H1 (cell line): ENCODE measurements around the gene CENPX. TPM values are rescaled to one million over a fixed set of nuclear protein-coding genes. Genes with fewer than 3 reads are reported as not detected.

Experiments
- CTCF ChIA-PET: fragments of 300-600 bp; sonication (Branson Sonifier 250); formaldehyde crosslinking; loops from one replicate; lab custom pipeline; 2021; ENCODE audit not compliant: partially characterized antibody; lab: Charles Lee
- POLR2A ChIA-PET: fragments of 300-600 bp; sonication (Branson Sonifier 250); formaldehyde crosslinking; loops from one replicate; lab custom pipeline; 2021; ENCODE audit warnings: inconsistent platforms; ENCODE audit not compliant: partially characterized antibody; lab: Charles Lee
- DNase-seq, 2 experiments: peaks; one replicate each; pipeline versions ENCODE4 v3.0.0 to v3.0.0-alpha.2; 2010 to 2022; ENCODE audit warnings: low spot score in 2 of 2, low read depth in 1 of 2, mixed read lengths in 1 of 2
- FAIRE-seq: peaks from 2 replicates; lab custom pipeline; 2011; peaks lifted over from hg19 to GRCh38; lab: Jason Lieb, UNC
- H2AFZ ChIP-seq: 2 replicates; pipeline ENCODE4 v1.8.1; 2012; ENCODE audit warnings: low read length, inconsistent platforms
- H2AK5ac ChIP-seq: 2 replicates; pipeline ENCODE4 v1.6.1; 2013; ENCODE audit warnings: low read depth, low read length
- H2BK120ac ChIP-seq: replicated peaks from 2 replicates; pipeline ENCODE3; 2013; ENCODE audit warnings: low read depth, low read length, inconsistent platforms
- H2BK12ac ChIP-seq: 2 replicates; pipeline ENCODE4 v1.6.1; 2013; ENCODE audit warnings: low read depth, low read length
- H2BK15ac ChIP-seq: 2 replicates; pipeline ENCODE4 v1.6.1; 2013; ENCODE audit warnings: low read length
- H2BK20ac ChIP-seq: 2 replicates; pipeline ENCODE4 v1.6.1; 2013; ENCODE audit warnings: low read length
- H2BK5ac ChIP-seq: 2 replicates; pipeline ENCODE4 v1.6.1; 2013; ENCODE audit warnings: low read depth, low read length
- H3K14ac ChIP-seq: 2 replicates; pipeline ENCODE4 v1.6.1; 2013; ENCODE audit warnings: inconsistent platforms; ENCODE audit not compliant: insufficient read length
- H3K18ac ChIP-seq: 2 replicates; pipeline ENCODE4 v1.6.1; 2013; ENCODE audit warnings: low read length; ENCODE audit errors: extremely low read depth
- H3K23ac ChIP-seq: 2 replicates; pipeline ENCODE4 v1.6.1; 2013; ENCODE audit warnings: inconsistent platforms; ENCODE audit not compliant: insufficient read length
- H3K23me2 ChIP-seq: 2 replicates; pipeline ENCODE4 v1.6.1; 2013; ENCODE audit warnings: low read depth, low read length
- H3K27ac ChIP-seq: 2 replicates; pipeline ENCODE4 v1.6.1; 2011; ENCODE audit warnings: low read depth, low read length, inconsistent platforms
- H3K27me3 ChIP-seq, 4 experiments: replicated peaks in 1 of 4; 1 replicate in 1 of 4; 2 replicates in 3 of 4; pipeline versions ENCODE4 v1.6.1 to v1.8.1; 2011 to 2013; ENCODE audit warnings: low read length in 3 of 4, mild to moderate bottlenecking in 3 of 4, inconsistent platforms in 2 of 4, mixed read lengths in 2 of 4, moderate library complexity in 1 of 4; ENCODE audit not compliant: control insufficient read depth in 3 of 4, insufficient read depth in 3 of 4; ENCODE audit errors: extremely low read depth in 1 of 4
- H3K36me3 ChIP-seq, 4 experiments: 2 replicates each; pipeline versions ENCODE4 v1.6.1 to v1.8.1; 2011 to 2013; ENCODE audit warnings: mild to moderate bottlenecking in 4 of 4, low read length in 3 of 4, moderate library complexity in 2 of 4, control low read depth in 1 of 4, inconsistent platforms in 1 of 4; ENCODE audit not compliant: insufficient read depth in 4 of 4, control insufficient read depth in 2 of 4
- H3K4ac ChIP-seq: replicated peaks from 2 replicates; pipeline ENCODE3; 2013; ENCODE audit warnings: low read length, low read depth, mixed read lengths, inconsistent platforms; ENCODE audit not compliant: insufficient read length
- H3K4me1 ChIP-seq, 4 experiments: replicated peaks in 1 of 4; 1 replicate in 1 of 4; 2 replicates in 3 of 4; pipeline versions ENCODE4 v1.6.1 to v1.8.1; 2011 to 2013; ENCODE audit warnings: low read length in 3 of 4, inconsistent platforms in 2 of 4, mixed read lengths in 1 of 4; ENCODE audit not compliant: insufficient read depth in 4 of 4, control insufficient read depth in 3 of 4
- H3K4me2 ChIP-seq, 2 experiments: 2 replicates each; pipeline versions ENCODE4 v1.6.1 to v1.8.1; 2011 to 2013; ENCODE audit warnings: low read depth in 2 of 2, low read length in 2 of 2, control low read depth in 1 of 2, inconsistent platforms in 1 of 2, mild to moderate bottlenecking in 1 of 2; ENCODE audit not compliant: insufficient read depth in 1 of 2
- H3K4me3 ChIP-seq, 4 experiments: fragments of 200-600, 300-600 bp in 1 of 4; sonication (generic), shearing (Covaris generic), sonication (Bioruptor Twin) in 1 of 4; 2 replicates each; pipeline versions ENCODE4 v1.5.1 to v1.8.1; 2011 to 2016; ENCODE audit warnings: low read length in 4 of 4, low read depth in 3 of 4, control low read depth in 2 of 4, inconsistent platforms in 2 of 4, mild to moderate bottlenecking in 2 of 4, mixed read lengths in 1 of 4, moderate library complexity in 1 of 4; ENCODE audit not compliant: insufficient read depth in 2 of 4; ENCODE audit errors: extremely low read depth in 1 of 4
- H3K56ac ChIP-seq: replicated peaks from 2 replicates; pipeline ENCODE3; 2013; ENCODE audit warnings: low read depth, mild to moderate bottlenecking, mixed read lengths, low read length, inconsistent platforms; ENCODE audit not compliant: insufficient read length
- H3K79me1 ChIP-seq: 2 replicates; pipeline ENCODE4 v1.6.1; 2013; ENCODE audit warnings: low read depth, low read length, control low read depth
- H3K79me2 ChIP-seq, 2 experiments: 2 replicates each; pipeline versions ENCODE4 v1.6.1 to v1.8.1; 2012 to 2013; ENCODE audit warnings: low read length in 2 of 2, mild to moderate bottlenecking in 2 of 2, inconsistent platforms in 1 of 2; ENCODE audit not compliant: insufficient read depth in 2 of 2, control insufficient read depth in 1 of 2
- H3K9ac ChIP-seq, 4 experiments: replicated peaks in 1 of 4; 1 replicate in 1 of 4; 2 replicates in 3 of 4; pipeline versions ENCODE4 v1.6.1 to v1.8.1; 2011 to 2013; ENCODE audit warnings: low read depth in 3 of 4, low read length in 3 of 4, control low read depth in 2 of 4, mild to moderate bottlenecking in 2 of 4, moderate library complexity in 2 of 4, inconsistent platforms in 1 of 4; ENCODE audit errors: extremely low read depth in 1 of 4
- H3K9me3 ChIP-seq, 2 experiments: 2 replicates each; pipeline versions ENCODE4 v1.6.1 to v1.8.1; 2012 to 2013; ENCODE audit warnings: mild to moderate bottlenecking in 2 of 2, moderate library complexity in 2 of 2, control low read depth in 1 of 2, inconsistent platforms in 1 of 2, low read depth in 1 of 2, low read length in 1 of 2, mixed read lengths in 1 of 2; ENCODE audit not compliant: insufficient read depth in 2 of 2
- H4K20me1 ChIP-seq, 2 experiments: replicated peaks in 1 of 2; 2 replicates each; pipeline versions ENCODE3 to v1.8.1; 2011 to 2013; ENCODE audit warnings: inconsistent platforms in 2 of 2, low read length in 2 of 2, mild to moderate bottlenecking in 1 of 2; ENCODE audit not compliant: insufficient read depth in 2 of 2, control insufficient read depth in 1 of 2
- H4K5ac ChIP-seq: 2 replicates; pipeline ENCODE4 v1.6.1; 2013; ENCODE audit warnings: low read length, low read depth, mixed read lengths, inconsistent platforms; ENCODE audit not compliant: insufficient read length
- H4K8ac ChIP-seq: 2 replicates; pipeline ENCODE4 v1.8.0; 2013; ENCODE audit warnings: mild to moderate bottlenecking, moderate library complexity, low read length, inconsistent platforms; ENCODE audit not compliant: insufficient read depth; ENCODE audit errors: extremely low read depth
- H4K91ac ChIP-seq: replicated peaks from 2 replicates; pipeline ENCODE3; 2013; ENCODE audit warnings: low read length, mixed read lengths, inconsistent platforms; ENCODE audit not compliant: insufficient read length
- BACH1 ChIP-seq: IDR thresholded peaks from 2 replicates; pipeline ENCODE4 v1.6.1; 2012; ENCODE audit warnings: low read length, improper control_type of control experiment
- CEBPB ChIP-seq: IDR thresholded peaks from 2 replicates; pipeline ENCODE4 v1.6.1; 2012; ENCODE audit warnings: low read depth, low read length
- EP300 ChIP-seq, 2 experiments: IDR thresholded peaks; 1 replicate in 1 of 2; 2 replicates in 1 of 2; pipeline ENCODE4 v1.6.1; 2011 to 2012; ENCODE audit warnings: low read depth in 2 of 2, low read length in 2 of 2, mild to moderate bottlenecking in 2 of 2, borderline replicate concordance in 1 of 2, inconsistent platforms in 1 of 2, moderate library complexity in 1 of 2
- FOSL1 ChIP-seq: IDR thresholded peaks from 2 replicates; pipeline ENCODE4 v1.6.1; 2011; ENCODE audit warnings: mild to moderate bottlenecking, low read depth, low read length, moderate library complexity; ENCODE audit not compliant: insufficient read depth
- GTF2F1 ChIP-seq: IDR thresholded peaks from 2 replicates; pipeline ENCODE4 v1.6.1; 2012; ENCODE audit warnings: low read depth, low read length, improper control_type of control experiment, borderline replicate concordance
- JUND ChIP-seq: IDR thresholded peaks from 2 replicates; pipeline ENCODE4 v1.6.1; 2011; ENCODE audit warnings: mild to moderate bottlenecking, improper control_type of control experiment, low read length
- RBBP5 ChIP-seq: IDR thresholded peaks from 2 replicates; pipeline ENCODE4 v1.7.1; 2012; ENCODE audit warnings: low read depth, mild to moderate bottlenecking, inconsistent platforms, low read length, moderate library complexity, borderline replicate concordance
- SP4 ChIP-seq: IDR thresholded peaks from 2 replicates; pipeline ENCODE4 v1.6.1; 2012; ENCODE audit warnings: low read length, inconsistent platforms
- WGBS, 2 experiments: shearing (Covaris generic) in 1 of 2; methylation state at CpG; one replicate each; pipeline versions ENCODE4 v1.1.6 to v1.1.7; 2013 to 2015; ENCODE audit warnings: low lambda C conversion rate in 2 of 2, mixed read lengths in 2 of 2, inconsistent platforms in 1 of 2, low coverage in 1 of 2, missing lambda C conversion rate in 1 of 2; ENCODE audit not compliant: insufficient replicate concordance in 2 of 2, insufficient coverage in 1 of 2, insufficient read length in 1 of 2; ENCODE audit errors: extremely low coverage in 1 of 2, missing lambda C conversion rate in 1 of 2; 5-methylcytosine and 5-hydroxymethylcytosine counted together
- polyA plus RNA-seq, 7 experiments: library from polyadenylated mRNA; depleted of rRNA in 3 of 7; stranded (reverse) in 5 of 7; unstranded in 2 of 7; fragments of >200 nt in 5 of 7; fragments of 200-250 nt in 2 of 7; gene quantifications; 1 replicate in 5 of 7; 2 replicates in 1 of 7; 4 replicates in 1 of 7; pipeline versions ENCODE4 v1.2.1 to v1.2.3, GENCODE V29; 2011 to 2013; ENCODE audit warnings: missing spikeins in 2 of 7, mixed read lengths in 2 of 7
- total RNA-seq: library from RNA; stranded (reverse); fragmentation: NEBNext Ultra II Directional; extraction: Animal tissue kit (Norgen Biotek cat#: 25700); gene quantifications from 2 replicates; pipeline ENCODE4 v1.2.1, GENCODE V29; 2021
- TF ChIP-seq, protein P1 (sequence below), 3 experiments: IDR thresholded peaks; 1 replicate in 2 of 3; 2 replicates in 1 of 3; pipeline versions ENCODE4 v1.5.1 to v1.6.1; 2011; ENCODE audit warnings: low read length in 3 of 3, mild to moderate bottlenecking in 3 of 3, inconsistent platforms in 2 of 3, low read depth in 1 of 3, moderate library complexity in 1 of 3; ENCODE audit not compliant: insufficient read depth in 1 of 3; ENCODE audit errors: control extremely low read depth in 1 of 3

Gene CENPX
- total and polyA plus RNA-seq, 2 of the 8 experiments (the other 6 are each of a cell fraction or from before 2014, with no cell fraction given) = 116 to 122 TPM

DNA sequence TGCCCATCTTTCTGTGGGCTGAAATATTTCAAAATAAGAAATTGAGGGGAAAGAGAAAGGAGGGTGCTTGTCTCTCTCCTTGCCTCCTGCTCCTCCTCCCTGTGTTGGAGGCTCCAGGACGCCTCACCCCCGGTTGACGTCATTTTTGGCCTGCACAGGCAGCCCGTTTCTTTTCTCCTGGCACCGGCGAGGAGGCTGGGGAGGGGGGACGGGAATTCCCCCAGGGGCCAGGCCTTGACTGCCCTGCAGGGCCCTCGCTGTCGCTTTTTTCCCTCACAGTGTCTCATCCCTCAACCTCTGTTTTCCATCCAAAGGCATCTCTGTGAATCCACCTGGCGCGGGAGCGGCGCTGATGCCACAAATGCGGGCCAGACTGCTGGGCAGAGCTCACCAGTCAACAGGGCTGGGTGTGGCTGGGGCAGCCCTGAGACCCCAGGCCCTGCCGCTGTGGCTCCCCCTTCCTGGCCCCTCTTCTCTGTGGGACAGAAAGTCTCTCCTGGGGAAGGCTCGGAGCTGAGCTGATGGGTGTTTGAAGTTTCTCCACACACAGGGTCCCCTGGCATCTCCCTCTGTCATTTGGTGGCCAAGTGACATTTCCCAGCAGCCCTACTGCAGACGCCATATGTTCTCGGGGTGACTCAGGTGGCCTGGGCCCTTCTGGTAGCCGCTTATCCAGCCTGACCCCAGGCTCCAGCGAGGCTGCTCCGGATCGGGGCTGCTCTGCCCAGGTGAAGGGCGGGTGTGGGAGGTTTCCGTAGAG, 16.0 kb downstream of the CENPX start:
- Histone ChIP-seq H3K27ac (no peak overlapping the region), H3K4me1 (peaks cover 0 to 1% (median 0%) of the 10 kb centered on the region in 4 experiments; a peak in 1 of 7 replicates), H3K56ac (no peak overlapping the region), H4K8ac (no peak overlapping the region), H2BK20ac (no peak overlapping the region), H2AK5ac (no peak overlapping the region), H2BK15ac (no peak overlapping the region), H2BK12ac (no peak overlapping the region), H3K14ac (no peak overlapping the region), H3K23ac (no peak overlapping the region), H2BK120ac (no peak overlapping the region), H3K27me3 (no peaks in the 10 kb centered on the region), H4K91ac (no peak overlapping the region), H3K9me3 (no peaks in the 10 kb centered on the region), H3K18ac (no peak overlapping the region), H4K5ac (no peak overlapping the region), H3K4ac (no peak overlapping the region), H3K79me2 (no peaks in the 10 kb centered on the region), H4K20me1 (peaks cover 3 to 4% of the 10 kb centered on the region in 2 experiments), H3K4me2 (no peak overlapping the region), H3K4me3 (no peak overlapping the region), H3K23me2 (0 out of 2 replicates have a peak, but pooled peaks cover 1% of the 10 kb centered on the region), H2AFZ (no peak overlapping the region), H3K36me3 (no peaks in the 10 kb centered on the region; a peak in 1 of 8 replicates), H2BK5ac (0 out of 2 replicates have a peak overlapping the region, but pooled peaks have one; percentile 60), H3K79me1 (peaks cover 3% of the 10 kb centered on the region), H3K9ac (no peak overlapping the region)
- DNase-seq (no peak), FAIRE-seq (no peak)
- 88% methylated on average over 23 of the region's 24 CpGs; no CpG with 5 or more reads in 1 of the 2 experiments for WGBS, 2 experiments
- POLR2A ChIA-PET = interaction anchor here (1.2 kb wide), 1 partner anchor 47 kb away, joined by 3 read pairs; no protein-coding TSS in a partner anchor
- CTCF ChIA-PET = interaction anchor here (0.7 kb wide), 1 partner anchor 47 kb away, joined by 3 read pairs; no protein-coding TSS in a partner anchor
- TF ChIP-seq BACH1 = no peak
- TF ChIP-seq, protein P1, sequence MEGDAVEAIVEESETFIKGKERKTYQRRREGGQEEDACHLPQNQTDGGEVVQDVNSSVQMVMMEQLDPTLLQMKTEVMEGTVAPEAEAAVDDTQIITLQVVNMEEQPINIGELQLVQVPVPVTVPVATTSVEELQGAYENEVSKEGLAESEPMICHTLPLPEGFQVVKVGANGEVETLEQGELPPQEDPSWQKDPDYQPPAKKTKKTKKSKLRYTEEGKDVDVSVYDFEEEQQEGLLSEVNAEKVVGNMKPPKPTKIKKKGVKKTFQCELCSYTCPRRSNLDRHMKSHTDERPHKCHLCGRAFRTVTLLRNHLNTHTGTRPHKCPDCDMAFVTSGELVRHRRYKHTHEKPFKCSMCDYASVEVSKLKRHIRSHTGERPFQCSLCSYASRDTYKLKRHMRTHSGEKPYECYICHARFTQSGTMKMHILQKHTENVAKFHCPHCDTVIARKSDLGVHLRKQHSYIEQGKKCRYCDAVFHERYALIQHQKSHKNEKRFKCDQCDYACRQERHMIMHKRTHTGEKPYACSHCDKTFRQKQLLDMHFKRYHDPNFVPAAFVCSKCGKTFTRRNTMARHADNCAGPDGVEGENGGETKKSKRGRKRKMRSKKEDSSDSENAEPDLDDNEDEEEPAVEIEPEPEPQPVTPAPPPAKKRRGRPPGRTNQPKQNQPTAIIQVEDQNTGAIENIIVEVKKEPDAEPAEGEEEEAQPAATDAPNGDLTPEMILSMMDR (IDR thresholded peaks at IDR 0.05; ENCODE audit: control extremely low read depth in 1 of 3, insufficient read depth in 1 of 3, low read depth in 1 of 3, low read length in 3 of 3) = no peak
- TF ChIP-seq CEBPB = no peak
- TF ChIP-seq GTF2F1 = no peak
- no peak for TF ChIP-seq EP300 (IDR thresholded peaks at IDR 0.05; ENCODE audit: borderline replicate concordance in 1 of 2, low read depth in 2 of 2, low read length in 2 of 2)
- TF ChIP-seq JUND = no peak
- no peak for TF ChIP-seq RBBP5
- no peak for TF ChIP-seq SP4
- TF ChIP-seq FOSL1 = no peak
